Frontal cortex (tissue), 4 donors: Measurements from ENCODE around the gene TACR2. TPM values are rescaled to one million over a fixed set of nuclear protein-coding genes. Genes with fewer than 3 reads are reported as not detected.
A peak's percentile ranks its signal among the peaks of the same experiment; 100 is the strongest.
"Not testable (repeated sequence)": the region's sequence is repeated elsewhere in the genome, so short reads cannot be mapped to it uniquely, and the experiment has no call there.

Source experiments
- DNase-seq, 2 donors: peaks; one replicate each; pipeline ENCODE4 v3.0.0; 2012; ENCODE audit warnings: low spot score in 2 of 2
- FAIRE-seq: peaks from 2 replicates; lab custom pipeline; 2012; peaks lifted over from hg19 to GRCh38; lab: Jason Lieb, UNC
- total RNA-seq: library from RNA; depleted of rRNA; stranded (reverse); fragments of >200 nt; gene quantifications from one replicate; pipeline ENCODE4 v1.2.3, GENCODE V29; 2014
- donor health status: control.
- donor health status: control.
- donor health status: control.

Gene TACR2
- total RNA-seq, 1 donor from 2014 or later: 0.82 TPM

DNA sequence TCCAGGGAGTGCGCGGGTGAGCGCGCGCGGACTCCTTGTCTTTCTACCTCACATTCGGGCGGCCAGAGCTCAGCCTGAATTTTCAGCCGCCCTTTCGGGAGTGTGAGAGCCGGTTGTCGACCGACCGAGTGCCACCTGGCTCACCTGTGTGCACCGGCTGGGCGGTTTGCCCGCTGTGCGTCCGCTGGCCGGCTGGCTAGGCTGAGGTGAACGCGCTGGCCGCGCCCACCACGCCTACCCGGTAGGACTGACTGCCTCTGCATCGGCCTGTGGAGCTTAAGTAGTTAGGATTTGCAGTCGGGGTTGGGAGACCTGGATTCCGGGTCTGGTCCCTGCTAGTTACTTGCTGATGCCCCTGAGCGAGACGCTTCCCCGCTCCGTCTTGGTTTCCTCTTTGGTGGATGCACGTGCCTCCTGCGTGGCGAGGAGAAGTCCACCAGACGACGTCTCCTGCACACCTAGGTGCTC, 35.1 kb upstream of the TACR2 start:
- DNase-seq (no peak), FAIRE-seq (no peak)

DNA sequence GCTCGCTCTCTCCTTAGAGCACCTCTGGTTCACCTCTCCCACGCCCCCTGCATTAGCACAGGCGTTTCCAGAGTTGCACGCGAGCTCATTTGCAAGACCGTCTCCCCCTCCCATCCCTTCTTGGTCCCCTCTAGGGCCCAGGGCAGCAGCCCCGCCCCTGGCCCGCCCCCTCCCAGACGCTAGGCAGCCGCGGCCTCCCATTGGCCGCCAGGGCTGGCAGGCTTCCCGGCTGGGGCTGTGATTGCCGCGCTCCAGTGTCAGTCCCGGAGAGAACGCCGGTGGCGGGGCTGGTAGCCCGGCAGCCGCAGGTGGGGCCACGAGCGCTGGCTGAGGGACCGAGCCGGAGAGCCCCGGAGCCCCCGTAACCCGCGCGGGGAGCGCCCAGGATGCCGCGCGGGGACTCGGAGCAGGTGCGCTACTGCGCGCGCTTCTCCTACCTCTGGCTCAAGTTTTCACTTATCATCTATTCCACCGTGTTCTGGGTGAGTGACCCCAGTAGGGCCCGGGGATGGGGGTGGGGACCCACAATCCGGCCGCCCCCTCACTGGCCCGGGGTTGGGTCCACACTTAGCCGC, 34.6 kb upstream of the TACR2 start, which contains the start of gene TSPAN15:
TSS of gene TSPAN15 (plus strand) at position 257 of the 575 bp plus-strand sequence. CDS start at position 387, 130 bp downstream.
- FAIRE-seq: no peak
- DNase-seq: peak; percentile 87 to 89

DNA sequence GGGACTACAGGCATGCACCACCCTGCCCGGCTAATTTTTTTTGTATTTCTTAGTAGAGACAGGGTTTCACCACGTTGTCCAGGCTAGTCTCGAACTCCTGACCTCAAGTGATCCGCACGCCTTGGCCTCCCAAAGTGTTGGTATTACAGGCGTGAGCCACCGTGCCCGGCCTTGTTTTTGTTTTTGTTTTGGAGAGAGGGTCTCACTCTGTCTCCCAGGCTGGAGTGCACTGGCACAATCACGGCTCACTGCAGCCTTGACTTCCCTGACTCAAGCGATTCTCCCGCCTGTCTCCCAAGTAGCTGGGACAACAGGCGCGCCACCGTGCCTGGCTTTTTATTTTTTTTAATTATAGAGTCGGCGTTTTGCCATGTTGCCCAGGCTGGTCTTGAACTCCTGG, 33.7 kb upstream of the TACR2 start:
- not testable (repeated sequence) for FAIRE-seq, DNase-seq

DNA sequence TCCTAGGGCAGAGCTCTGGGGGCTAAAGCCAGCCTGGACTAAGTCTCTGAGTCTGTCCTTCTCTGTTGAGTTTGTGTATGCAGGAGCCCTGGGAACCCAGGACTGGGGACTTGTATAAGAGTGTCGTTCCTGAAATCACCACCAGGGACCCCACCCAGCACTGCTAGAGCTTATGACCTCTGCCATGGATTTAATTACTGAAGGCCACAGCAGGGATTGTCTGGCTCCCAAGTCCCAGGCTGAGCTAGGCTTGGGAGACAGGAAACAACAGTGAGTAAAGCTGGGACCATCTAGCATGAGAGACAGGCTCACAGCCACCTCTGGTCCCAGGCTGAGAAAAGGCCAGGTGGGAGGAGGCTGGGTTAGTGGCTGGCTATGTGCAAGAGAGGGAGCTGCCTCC, 33.1 kb upstream of the TACR2 start:
- FAIRE-seq (no peak), DNase-seq (peak in 1 of 2 donors; percentile 36)

DNA sequence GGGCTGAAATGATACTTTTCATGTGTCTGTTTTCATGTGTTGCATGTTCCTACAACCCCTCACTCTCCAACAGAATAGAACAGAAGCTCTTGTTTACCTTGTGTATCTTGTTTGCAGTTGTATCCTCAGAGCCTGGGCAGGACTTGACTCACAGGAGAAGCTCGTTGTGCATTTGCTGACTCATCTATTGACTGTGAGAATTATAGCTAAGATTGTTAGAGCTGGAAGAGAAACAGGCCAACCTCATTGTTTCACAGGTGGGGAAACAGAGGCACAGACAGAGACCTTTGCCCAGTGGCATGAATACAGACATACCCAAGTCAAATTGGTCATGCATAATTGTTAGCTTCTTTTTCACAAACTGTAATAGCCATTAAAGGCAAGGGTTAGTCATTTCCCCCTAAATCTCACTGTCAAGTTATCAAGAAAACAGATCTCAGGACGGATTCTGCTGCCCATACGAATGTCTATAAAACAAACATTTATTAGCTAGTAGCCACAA, 30.0 kb upstream of the TACR2 start:
- FAIRE-seq (no peak), DNase-seq (no peak)

DNA sequence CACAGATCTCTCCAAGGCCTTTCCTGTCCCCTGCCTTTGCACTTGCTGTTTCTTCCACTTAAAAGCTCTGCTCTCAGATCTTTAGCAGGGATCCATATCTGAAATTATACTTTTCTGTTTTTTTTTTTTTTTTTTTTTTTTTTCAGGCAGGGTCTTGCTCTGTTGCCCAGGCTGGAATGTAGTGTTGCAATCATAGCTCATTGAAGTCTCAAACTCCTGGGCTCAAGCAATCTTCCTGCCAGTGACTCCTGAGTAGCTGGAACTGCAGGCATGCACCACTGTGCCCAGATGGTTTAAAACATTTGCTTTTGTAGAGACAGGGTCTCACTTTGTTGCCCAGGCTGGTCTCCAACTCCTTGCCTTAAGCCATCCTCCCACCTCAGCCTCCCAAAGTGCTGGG, 29.5 kb upstream of the TACR2 start:
- FAIRE-seq (no peak), DNase-seq (no peak)

DNA sequence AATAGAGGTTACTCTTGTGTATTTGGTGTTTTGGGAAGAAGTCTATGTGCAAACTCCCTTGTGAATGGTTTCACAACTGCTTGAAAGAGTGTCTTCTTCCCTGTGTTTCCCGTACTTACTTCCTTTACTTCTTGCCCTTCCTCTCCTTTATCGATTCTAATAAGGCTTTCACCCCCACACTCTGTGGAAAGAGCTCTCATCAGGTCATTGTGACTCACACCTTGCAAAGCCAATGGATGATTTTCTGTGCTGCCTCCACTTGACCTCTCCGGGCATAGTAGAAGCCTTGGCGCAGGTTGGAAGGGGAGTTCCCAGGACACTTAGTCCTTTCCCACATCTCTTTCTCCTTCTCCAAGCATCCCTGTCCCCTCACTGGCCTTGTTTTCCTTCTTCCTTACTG, 28.3 kb upstream of the TACR2 start:
- no peak for FAIRE-seq

DNA sequence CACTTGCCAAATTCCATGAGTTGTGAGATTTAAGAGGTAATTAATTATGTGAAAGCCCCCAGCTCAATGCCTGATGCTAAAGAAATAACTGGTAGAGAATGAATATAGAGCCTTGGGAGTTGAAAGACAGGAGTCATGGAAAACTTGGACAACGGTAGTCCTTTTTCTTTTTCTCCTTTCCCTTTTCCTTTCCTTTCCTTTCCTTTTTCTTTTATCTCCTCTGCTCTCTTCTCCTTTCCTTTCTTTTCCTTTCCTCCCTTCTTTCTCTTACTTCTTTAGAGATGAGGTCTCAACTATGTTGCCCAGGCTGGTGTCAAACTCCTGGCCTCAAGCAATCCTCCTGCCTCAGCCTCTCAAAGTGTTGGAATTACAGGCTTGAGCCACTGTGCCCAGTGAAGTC, 26.6 kb upstream of the TACR2 start:
- DNase-seq: no peak
- FAIRE-seq: no peak

More for the DNA sequence above, 28.3 kb upstream of the TACR2 start:
- no peak for DNase-seq

DNA sequence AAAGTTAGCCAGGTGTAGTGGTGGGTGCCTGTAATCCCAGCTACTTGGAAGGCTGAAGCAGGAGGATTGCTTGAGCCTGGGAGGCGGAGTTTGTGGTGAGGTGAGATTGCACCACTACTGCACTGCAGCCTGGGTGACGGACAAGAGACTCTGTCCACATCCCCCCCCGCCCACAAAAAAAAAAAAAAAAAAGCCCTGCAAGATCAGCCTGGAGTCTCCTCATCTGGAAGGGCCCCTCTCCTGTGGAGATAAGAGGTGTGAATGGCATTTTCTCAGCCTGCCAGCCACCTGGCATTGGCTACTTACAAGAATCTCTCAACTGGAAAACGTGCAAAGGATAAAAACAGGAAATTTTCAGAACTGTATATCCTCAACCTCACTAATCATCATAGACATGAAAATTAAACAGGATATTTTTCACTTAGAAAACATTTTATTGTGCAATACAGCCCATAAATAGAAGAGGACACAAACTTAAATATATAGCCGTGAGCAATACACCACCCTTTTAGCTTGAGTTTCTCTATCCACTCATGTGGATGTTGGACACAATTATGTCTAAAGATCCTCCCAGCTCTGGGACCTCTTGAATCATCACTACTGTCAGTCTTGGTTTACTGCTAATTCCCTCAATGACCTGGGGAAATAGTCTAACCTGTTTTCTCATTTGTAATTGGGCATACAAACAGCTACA, 23.2 kb upstream of the TACR2 start:
- DNase-seq: no peak
- FAIRE-seq: no peak

DNA sequence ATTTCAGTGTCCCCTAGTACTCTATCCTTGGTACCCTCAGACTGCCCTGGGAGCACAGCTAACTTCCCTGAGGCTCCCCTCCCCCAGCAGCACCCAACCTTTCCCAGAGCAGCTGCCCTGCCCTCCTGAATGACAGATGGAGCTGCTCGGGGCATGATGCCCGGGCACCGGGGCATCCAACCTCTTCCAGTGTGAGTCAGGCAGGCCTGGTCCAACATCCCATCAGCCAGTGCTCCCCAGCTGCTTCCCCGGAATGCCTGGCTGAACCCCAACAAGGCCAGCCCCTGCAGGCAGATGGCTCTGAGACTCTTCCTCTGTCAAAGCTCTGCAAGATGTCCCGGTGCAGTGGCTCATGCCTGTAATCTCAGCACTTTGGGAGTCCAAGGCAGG, 22.6 kb upstream of the TACR2 start:
- peak in 1 of 2 donors; percentile 39 for DNase-seq
- no peak for FAIRE-seq

DNA sequence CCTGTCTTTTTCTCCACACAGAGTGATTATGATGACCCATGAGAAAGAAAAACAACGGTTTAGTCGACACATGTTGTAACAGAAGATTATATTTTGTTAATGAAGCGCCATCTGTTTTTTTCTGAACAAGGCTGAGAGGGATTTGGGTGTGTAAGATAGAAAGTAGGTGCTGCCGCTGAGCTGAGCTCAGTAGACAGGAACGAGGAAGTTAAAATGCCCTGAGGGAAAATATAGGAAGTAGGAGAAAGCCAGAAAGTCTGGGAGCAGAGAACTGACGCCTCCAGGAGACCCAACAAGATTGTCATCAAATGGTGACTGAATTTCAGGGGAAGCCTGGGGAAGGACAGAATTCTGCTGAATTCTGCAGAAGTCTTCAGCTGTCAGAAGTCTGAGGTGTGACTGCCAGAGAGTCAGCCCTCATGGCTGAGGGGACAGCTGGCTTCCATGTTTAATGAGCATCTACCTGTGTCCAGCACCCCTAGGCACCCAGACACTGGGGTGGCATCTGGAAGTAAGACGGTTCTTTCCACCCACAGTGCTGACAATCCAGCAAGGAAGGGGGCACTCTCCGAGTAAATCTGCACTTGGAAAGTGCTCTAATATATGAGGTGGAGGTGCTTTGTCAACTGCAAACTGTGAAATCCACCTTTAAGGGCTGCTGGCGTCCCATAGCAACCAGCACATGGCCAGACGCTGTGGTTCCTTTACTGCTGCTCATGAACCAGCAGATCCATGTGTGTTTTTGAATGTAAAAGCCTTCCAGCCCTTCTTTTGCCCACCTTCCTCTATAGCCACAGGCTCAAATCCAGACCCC, 22.0 kb upstream of the TACR2 start:
- DNase-seq (no peak), FAIRE-seq (no peak)

DNA sequence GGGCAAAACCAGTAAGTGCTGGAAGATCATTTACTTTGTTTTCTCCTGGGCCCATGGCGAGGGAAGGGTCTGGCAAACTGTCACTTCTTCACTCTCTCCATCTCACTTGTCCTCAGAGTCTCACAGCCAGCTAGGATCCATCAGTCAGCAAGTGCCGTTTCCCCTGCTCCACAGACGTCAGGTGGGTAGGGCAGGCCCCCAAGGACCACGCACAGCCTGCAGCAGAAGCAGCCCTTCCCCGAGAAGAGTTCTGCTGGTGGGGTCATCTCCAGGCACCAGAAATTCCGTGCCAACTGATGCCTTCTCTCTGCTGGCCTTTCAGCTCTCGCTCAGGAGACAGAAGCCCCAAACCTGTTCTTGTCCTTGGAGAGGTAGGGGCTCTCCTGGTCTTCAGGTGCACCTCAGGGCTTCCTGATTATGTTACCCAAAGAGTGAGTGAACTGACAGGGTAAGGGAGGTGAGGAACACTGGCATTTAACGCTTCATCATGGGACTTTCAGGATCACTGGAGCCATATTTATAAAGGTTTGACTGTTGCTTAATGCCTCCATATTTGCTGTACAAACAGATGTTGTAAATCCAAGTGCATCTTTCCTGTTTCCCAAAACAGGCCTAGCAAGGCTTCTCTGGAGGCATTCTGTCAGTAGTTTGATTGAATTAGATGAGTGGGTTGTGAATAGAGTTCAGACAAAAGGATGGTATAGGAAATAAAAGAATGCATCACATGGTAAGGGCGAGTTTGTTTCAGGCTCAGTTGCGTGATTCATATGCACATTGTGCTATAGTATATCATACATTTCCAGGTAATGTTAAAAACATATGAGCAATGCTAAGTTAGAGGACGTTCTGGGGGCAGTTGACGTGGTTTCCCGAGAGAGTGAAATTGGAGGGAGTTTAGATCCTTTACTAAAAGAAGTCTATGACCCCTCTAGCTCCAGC, 20.9 kb upstream of the TACR2 start:
- DNase-seq: no peak
- no peak for FAIRE-seq

DNA sequence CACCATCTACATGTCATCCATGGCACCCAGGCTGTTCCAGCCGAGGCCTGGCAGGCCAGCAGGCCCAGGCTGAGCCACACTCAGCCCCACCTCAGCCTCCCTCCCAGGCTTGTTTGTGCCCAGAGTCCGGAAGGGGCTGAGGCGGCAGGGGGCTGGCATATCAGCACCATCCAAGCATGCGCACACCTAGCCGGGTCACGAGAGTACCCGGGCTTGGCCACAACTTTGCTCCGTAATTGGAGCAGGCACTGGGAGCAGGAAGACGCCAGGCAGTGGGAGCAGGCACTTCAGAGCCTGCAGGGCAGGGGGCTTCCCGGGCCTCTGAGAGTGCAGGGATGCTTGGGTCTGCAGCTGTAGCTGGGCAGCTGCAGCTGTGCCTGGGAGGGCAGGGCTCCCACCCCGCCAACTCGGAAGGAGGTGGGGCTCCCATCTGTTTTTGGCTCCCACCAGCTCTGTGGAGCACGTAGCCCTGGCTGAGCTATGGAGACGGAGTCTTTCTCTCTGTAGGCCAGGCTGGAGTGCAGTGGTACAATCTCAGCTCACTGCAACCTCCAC, 19.3 kb upstream of the TACR2 start:
- FAIRE-seq: no peak
- no peak for DNase-seq

DNA sequence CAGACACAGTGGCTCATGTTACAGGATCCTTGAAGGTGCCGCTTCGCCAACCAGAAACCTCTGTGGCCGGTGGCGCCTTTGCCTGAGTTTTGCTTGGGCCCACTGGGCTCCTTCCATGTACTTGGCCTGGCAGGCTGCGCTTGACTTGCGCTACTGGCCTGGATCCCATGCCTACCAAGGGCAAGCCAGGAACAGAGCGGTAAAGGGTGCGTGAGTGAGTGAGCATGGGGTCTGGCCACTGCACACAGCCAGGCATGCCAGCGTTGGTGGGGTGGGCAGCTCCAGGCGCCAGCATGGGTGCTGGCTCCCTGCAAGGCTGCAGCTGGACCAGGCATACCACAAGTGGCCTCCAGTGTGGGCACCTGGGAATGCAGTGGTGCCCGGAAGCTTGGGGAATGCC, 18.2 kb upstream of the TACR2 start:
- FAIRE-seq: no peak
- no peak for DNase-seq

DNA sequence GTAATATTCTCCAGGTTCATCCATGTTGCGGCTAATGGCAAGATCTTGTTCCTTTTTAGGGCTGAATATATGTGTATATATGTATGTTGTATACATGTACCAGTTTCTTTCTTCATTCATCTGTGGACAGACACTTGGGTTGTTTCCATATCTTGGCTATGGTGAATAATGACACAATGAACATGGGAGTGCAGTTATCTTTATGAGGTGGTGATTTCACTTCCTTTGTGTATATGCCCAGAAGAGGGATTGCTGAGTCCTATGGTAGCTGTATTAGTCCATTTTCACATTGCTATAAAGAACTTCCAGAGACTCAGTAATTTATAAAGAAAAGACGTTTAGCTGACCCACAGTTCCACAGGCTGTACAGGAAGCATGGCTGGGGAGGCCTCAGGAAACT, 17.5 kb upstream of the TACR2 start:
- DNase-seq (no peak), FAIRE-seq (no peak)

DNA sequence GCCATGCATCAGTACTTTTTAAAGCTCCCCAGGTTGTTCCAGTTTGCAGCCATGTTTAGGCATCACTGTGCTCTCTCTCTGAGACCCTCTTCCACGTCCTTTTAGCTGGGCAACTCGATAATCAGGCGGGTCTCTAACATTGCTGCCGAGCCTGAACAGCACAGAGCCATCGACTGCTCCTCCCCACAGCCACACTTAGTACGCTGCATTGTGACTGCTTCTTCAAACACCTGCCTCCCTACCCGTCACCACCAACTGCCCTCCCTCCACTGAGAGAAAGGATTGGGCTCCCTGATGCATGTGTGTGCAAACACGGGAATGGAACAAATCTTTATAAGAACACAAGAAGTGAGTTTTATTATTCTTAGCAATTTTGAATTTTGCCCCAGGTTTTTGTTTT, 11.4 kb upstream of the TACR2 start:
- no peak for FAIRE-seq

DNA sequence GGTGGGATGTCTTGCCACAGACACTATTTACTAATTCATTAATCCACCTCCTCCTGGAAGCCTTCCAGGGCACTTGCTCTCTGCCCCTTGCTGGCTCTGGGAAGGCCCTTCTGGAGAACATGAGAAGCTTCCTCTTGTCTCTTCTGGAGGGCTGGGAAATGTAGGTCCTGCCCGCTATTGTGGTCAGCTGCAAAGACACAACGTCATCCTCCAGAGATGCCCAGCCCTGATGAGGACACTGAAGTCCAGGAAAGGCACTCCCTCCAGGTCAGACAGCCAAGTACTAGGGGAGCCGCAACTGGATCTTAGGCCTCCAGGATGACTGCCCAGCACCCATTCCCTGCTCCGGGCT, 9.6 kb upstream of the TACR2 start:
- FAIRE-seq (no peak), DNase-seq (no peak)

More for the DNA sequence above, 11.4 kb upstream of the TACR2 start:
- no peak for DNase-seq

DNA sequence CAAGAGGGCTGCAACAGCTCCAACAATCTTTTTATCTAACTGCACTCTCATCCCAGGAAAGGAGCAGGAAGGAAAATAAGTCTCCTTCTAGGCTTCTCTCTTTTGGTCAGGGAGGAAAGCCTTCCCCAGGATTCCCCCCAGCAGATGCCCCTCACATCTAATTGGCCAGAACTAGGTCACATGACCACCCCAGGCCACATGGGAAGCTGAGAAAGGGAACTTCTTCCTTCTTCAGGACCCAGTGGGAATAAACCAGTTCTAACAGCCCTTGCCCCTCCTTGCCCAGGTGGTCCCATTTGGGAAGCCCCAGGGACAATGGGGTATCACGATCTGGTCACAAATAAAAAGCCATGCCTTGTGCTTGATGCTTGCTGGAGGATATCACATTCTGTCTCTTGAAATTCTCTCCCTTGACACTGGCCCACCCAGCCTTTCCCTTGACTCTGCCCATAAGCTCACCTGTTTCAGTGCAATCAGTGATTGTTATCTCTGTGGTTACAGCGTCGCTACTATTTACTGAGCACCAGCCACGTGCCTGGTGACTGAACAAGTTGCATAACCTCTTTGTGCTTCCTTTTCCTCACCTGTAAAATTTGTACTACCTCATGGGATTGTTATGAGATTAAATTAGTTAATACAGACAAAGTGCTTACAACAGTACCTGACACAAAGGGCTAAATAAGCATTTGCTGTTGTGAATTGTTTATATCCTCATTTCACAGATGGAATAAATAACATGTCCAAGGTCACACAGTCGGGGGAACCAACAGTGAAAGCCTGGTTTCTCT, 9.0 kb upstream of the TACR2 start:
- DNase-seq: no peak
- FAIRE-seq: no peak

DNA sequence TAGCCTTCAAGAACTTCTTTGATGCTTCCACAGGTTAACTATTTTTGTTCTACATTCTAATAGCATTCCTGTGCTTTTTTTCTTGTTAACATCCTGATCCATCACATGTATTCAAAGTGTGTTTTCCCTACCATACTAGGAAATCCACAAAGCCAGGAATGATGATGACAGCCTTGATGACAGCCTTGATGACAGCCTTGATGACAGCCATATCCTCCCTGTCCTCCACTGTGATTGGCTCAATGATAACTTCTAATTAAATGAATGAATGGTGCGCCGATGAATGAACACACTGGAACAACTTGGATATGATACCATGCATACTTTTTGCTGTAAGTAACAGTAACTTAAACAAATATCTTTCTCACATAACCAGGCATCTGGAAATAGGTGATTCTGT, 8.3 kb upstream of the TACR2 start:
- FAIRE-seq (no peak), DNase-seq (no peak)
